ENCODE measurements around the gene DPP6. TPM values are rescaled to one million over a fixed set of nuclear protein-coding genes. Genes with fewer than 3 reads are reported as not detected.
"Not testable (repeated sequence)": the region's sequence is repeated elsewhere in the genome, so short reads cannot be mapped to it uniquely, and the experiment has no call there.

The DPP6 gene
- total RNA-seq, 4 donors from 2014 or later, result 0.30 to 11.8 (median 10.7) TPM

GRCh38 chr7:154053466-154054312, 1.5 kb downstream of the DPP6 start:
- 55% methylated on average over 5 of the region's 16 CpGs for WGBS

GRCh38 chr7:154054664-154055063, 2.5 kb downstream of the DPP6 start:
- H3K27me3 ChIP-seq, result peaks cover 15% of the 10 kb centered on the region
- H3K27ac ChIP-seq; H3K9me3 ChIP-seq; H3K36me3 ChIP-seq; H3K4me1 ChIP-seq; DNase-seq (ENCODE audit: low spot score in 2 of 2); H3K4me3 ChIP-seq: not testable (repeated sequence)
- WGBS, result 0% methylated on average over 1 of the region's 2 CpGs

More at GRCh38 chr7:154053466-154054312, 1.5 kb downstream of the DPP6 start:
- not testable (repeated sequence) for H3K4me1 ChIP-seq; H3K9me3 ChIP-seq; DNase-seq (ENCODE audit: low spot score in 2 of 2); H3K36me3 ChIP-seq; H3K4me3 ChIP-seq; H3K27ac ChIP-seq
- H3K27me3 ChIP-seq, result peaks cover 15% of the 10 kb centered on the region

GRCh38 chr7:154055491-154056106, 3.4 kb downstream of the DPP6 start:
- DNase-seq (ENCODE audit: low spot score in 2 of 2); H3K4me3 ChIP-seq; H3K9me3 ChIP-seq; H3K36me3 ChIP-seq; H3K4me1 ChIP-seq; H3K27ac ChIP-seq: not testable (repeated sequence)
- peaks cover 15% of the 10 kb centered on the region for H3K27me3 ChIP-seq
- WGBS, result 10% methylated on average over 9 of the region's 9 CpGs

GRCh38 chr7:154058783-154059182, 6.6 kb downstream of the DPP6 start:
- H3K27me3 ChIP-seq; H3K4me1 ChIP-seq; H3K36me3 ChIP-seq; DNase-seq (ENCODE audit: low spot score in 2 of 2); H3K9me3 ChIP-seq; H3K27ac ChIP-seq; H3K4me3 ChIP-seq: not testable (repeated sequence)
- WGBS, result 80% methylated on average over 1 of the region's 14 CpGs

- 84% methylated on average over 6 of the region's 15 CpGs for WGBS
- H3K27ac ChIP-seq; H3K9me3 ChIP-seq; H3K4me1 ChIP-seq; DNase-seq (ENCODE audit: low spot score in 2 of 2); H3K4me3 ChIP-seq; H3K27me3 ChIP-seq; H3K36me3 ChIP-seq: not testable (repeated sequence)
Observed at GRCh38 chr7:154060551-154060950, 8.4 kb downstream of the DPP6 start.

GRCh38 chr7:154071833-154072232, 19.6 kb downstream of the DPP6 start:
- not testable (repeated sequence) for H3K36me3 ChIP-seq; H3K9me3 ChIP-seq; H3K27ac ChIP-seq; H3K27me3 ChIP-seq; DNase-seq (ENCODE audit: low spot score in 2 of 2); H3K4me1 ChIP-seq; H3K4me3 ChIP-seq
- WGBS, result 9% methylated on average over 4 of the region's 4 CpGs

- WGBS, result 81% methylated on average over 15 of the region's 15 CpGs
- DNase-seq (ENCODE audit: low spot score in 2 of 2); H3K27ac ChIP-seq; H3K9me3 ChIP-seq; H3K27me3 ChIP-seq; H3K4me3 ChIP-seq; H3K4me1 ChIP-seq; H3K36me3 ChIP-seq: not testable (repeated sequence)
Observed at GRCh38 chr7:154072395-154073181, 20.4 kb downstream of the DPP6 start.

GRCh38 chr7:154078523-154078922, 26.3 kb downstream of the DPP6 start:
- not testable (repeated sequence) for H3K27ac ChIP-seq; H3K4me1 ChIP-seq; H3K27me3 ChIP-seq; DNase-seq (ENCODE audit: low spot score in 2 of 2); H3K4me3 ChIP-seq; H3K36me3 ChIP-seq; H3K9me3 ChIP-seq
- WGBS, result 55% methylated on average over 2 of the region's 2 CpGs

- 78% methylated on average over 2 of the region's 3 CpGs for WGBS
- not testable (repeated sequence) for H3K27ac ChIP-seq; H3K27me3 ChIP-seq; H3K4me1 ChIP-seq; H3K4me3 ChIP-seq; H3K9me3 ChIP-seq; DNase-seq (ENCODE audit: low spot score in 2 of 2); H3K36me3 ChIP-seq
Observed at GRCh38 chr7:154080249-154080648, 28.1 kb downstream of the DPP6 start.

- not testable (repeated sequence) for H3K27ac ChIP-seq; DNase-seq (ENCODE audit: low spot score in 2 of 2); H3K4me1 ChIP-seq; H3K9me3 ChIP-seq; H3K36me3 ChIP-seq; H3K27me3 ChIP-seq; H3K4me3 ChIP-seq
- 71% methylated on average over 5 of the region's 6 CpGs for WGBS
Observed at GRCh38 chr7:154087037-154087725, 35.0 kb downstream of the DPP6 start.

GRCh38 chr7:154092093-154092492, 39.9 kb downstream of the DPP6 start:
- DNase-seq (ENCODE audit: low spot score in 2 of 2); H3K27ac ChIP-seq; H3K4me3 ChIP-seq; H3K9me3 ChIP-seq; H3K27me3 ChIP-seq; H3K4me1 ChIP-seq; H3K36me3 ChIP-seq: not testable (repeated sequence)
- WGBS, result 87% methylated on average over 3 of the region's 3 CpGs

- H3K4me1 ChIP-seq; H3K36me3 ChIP-seq; H3K9me3 ChIP-seq; DNase-seq (ENCODE audit: low spot score in 2 of 2); H3K4me3 ChIP-seq; H3K27ac ChIP-seq; H3K27me3 ChIP-seq: not testable (repeated sequence)
- WGBS, result 30% methylated on average over 4 of the region's 9 CpGs
Observed at GRCh38 chr7:154095201-154095600, 43.0 kb downstream of the DPP6 start.

GRCh38 chr7:154105063-154105462, 52.9 kb downstream of the DPP6 start:
- not testable (repeated sequence) for H3K27ac ChIP-seq; DNase-seq (ENCODE audit: low spot score in 2 of 2); H3K4me3 ChIP-seq; H3K36me3 ChIP-seq; H3K27me3 ChIP-seq; H3K9me3 ChIP-seq; H3K4me1 ChIP-seq
- 82% methylated on average over 9 of the region's 9 CpGs for WGBS
